Measurements from ENCODE around the gene SLC35F5. TPM values are rescaled to one million over a fixed set of nuclear protein-coding genes. Genes with fewer than 3 reads are reported as not detected.

Gene SLC35F5
- total RNA-seq, 3 donors from 2014 or later, result 78.8 to 132 (median 125) TPM

GRCh38 chr2:113754160-113754559 is 2.3 kb downstream of the SLC35F5 start:
- no peak for TF ChIP-seq CTCF (IDR thresholded peaks at IDR 0.05)
- Histone ChIP-seq H3K4me3 (no peak overlapping the region), H3K36me3 (ENCODE audit: low read depth) (peaks cover 8% of the 10 kb centered on the region), H3K4me1 (ENCODE audit: low read depth) (peaks cover 28% of the 10 kb centered on the region), H3K9me3 (no peaks in the 10 kb centered on the region)
- DNase-seq (no peak), ATAC-seq (no peak)
- intact Hi-C loops (cut with DNase I, micrococcal nuclease), result no loop called here

DNA sequence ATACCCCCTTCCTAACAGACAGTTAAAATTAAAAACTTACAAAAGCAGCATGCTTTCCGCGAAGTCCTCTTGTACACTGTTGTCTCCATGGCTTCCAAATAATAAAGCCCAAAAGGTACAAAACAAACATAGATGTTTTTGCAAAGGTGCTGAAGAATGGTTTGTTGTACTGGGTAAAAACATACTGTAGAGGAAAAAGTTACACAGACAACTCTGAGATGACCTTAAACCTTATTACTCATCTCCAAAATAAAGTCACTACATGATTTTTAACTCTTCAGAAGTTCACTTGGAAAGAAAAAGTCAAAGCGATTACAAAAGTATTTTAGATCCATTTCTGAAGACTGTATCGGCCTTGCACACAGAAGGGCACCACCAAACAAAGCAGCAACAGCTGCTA is 6.1 kb downstream of the SLC35F5 start:
- peaks cover 16% of the 10 kb centered on the region for H3K4me1 ChIP-seq (ENCODE audit: low read depth)
- DNase-seq (no peak), ATAC-seq (no peak)
- peaks cover 9% of the 10 kb centered on the region for H3K36me3 ChIP-seq (ENCODE audit: low read depth)
- intact Hi-C loops (cut with DNase I, micrococcal nuclease), result no loop called here
- no peak overlapping the region for H3K4me3 ChIP-seq
- TF ChIP-seq CTCF (IDR thresholded peaks at IDR 0.05), result no peak
- no peaks in the 10 kb centered on the region for H3K9me3 ChIP-seq

GRCh38 chr2:113741091-113741490 is 15.4 kb downstream of the SLC35F5 start:
- TF ChIP-seq CTCF (IDR thresholded peaks at IDR 0.05), result no peak
- peaks cover 8% of the 10 kb centered on the region for H3K36me3 ChIP-seq (ENCODE audit: low read depth)
- intact Hi-C loops (cut with DNase I, micrococcal nuclease), result no loop called here

GRCh38 chr2:113739849-113740248 is 16.6 kb downstream of the SLC35F5 start:
- Histone ChIP-seq H3K4me1 (ENCODE audit: low read depth) (no peaks in the 10 kb centered on the region), H3K4me3 (no peak overlapping the region), H3K9me3 (no peaks in the 10 kb centered on the region), H3K36me3 (ENCODE audit: low read depth) (peaks cover 8% of the 10 kb centered on the region)
- intact Hi-C loops (cut with DNase I, micrococcal nuclease), result loop anchor here in 1 of 2 donors (2.0 kb wide), 1 partner anchor 17 kb away; no protein-coding TSS in a partner anchor
- ATAC-seq, result no peak
- no peak for TF ChIP-seq CTCF (IDR thresholded peaks at IDR 0.05)
- DNase-seq, result no peak

More at GRCh38 chr2:113741091-113741490, 15.4 kb downstream of the SLC35F5 start:
- no peak for DNase-seq
- Histone ChIP-seq H3K4me1 (ENCODE audit: low read depth) (no peaks in the 10 kb centered on the region), H3K4me3 (no peak overlapping the region), H3K9me3 (no peaks in the 10 kb centered on the region)
- no peak for ATAC-seq

DNA sequence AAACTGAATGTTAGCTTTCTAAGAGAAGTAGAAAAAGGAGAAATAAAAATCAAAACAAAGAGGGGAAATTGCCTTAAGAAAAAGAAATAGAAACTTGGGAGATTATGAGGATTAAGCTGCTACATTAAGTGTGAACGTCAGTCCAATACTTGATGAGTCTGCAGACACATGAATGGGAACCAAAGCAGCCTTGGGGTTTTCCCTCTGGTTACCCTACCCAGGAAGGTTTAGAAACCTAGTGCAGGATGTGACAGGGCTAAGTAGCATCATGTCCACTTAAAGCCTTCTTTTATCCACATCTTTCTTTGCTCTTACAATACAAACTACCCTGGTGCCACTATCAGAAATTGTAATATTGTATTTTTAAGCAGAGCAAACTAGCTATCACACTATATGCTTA is 22.3 kb downstream of the SLC35F5 start:
- Histone ChIP-seq H3K9me3 (no peaks in the 10 kb centered on the region), H3K4me1 (ENCODE audit: low read depth) (no peaks in the 10 kb centered on the region), H3K4me3 (no peak overlapping the region), H3K36me3 (ENCODE audit: low read depth) (peaks cover 3% of the 10 kb centered on the region)
- intact Hi-C loops (cut with DNase I, micrococcal nuclease), result no loop called here
- no peak for TF ChIP-seq CTCF (IDR thresholded peaks at IDR 0.05)
- no peak for DNase-seq
- no peak for ATAC-seq

DNA sequence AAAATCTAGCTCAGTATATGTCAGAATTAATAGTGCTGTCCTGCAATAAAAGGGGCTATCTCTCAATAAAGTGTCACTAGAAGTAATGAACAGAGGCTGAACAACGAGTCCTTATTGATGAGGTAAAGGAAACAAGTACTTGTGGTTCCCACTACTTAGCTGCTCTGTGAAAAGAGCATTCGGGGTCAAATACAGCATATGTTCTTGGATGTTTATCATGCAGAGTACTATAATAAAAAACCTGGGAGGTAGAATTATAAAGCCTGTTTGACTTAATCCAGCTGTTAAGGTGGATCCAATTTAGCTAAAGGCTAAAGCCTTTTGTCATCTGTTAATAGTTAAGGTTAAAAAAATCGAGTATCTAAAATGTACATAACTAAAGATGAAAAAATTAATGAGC is 32.4 kb downstream of the SLC35F5 start:
- Histone ChIP-seq H3K4me1 (ENCODE audit: low read depth) (no peaks in the 10 kb centered on the region), H3K4me3 (no peak overlapping the region), H3K9me3 (no peaks in the 10 kb centered on the region), H3K36me3 (ENCODE audit: low read depth) (no peaks in the 10 kb centered on the region)
- ATAC-seq (no peak), DNase-seq (no peak)
- no peak for TF ChIP-seq CTCF (IDR thresholded peaks at IDR 0.05)
- intact Hi-C loops (cut with DNase I, micrococcal nuclease), result no loop called here

Measured in mucosa of descending colon (tissue), 3 donors.